GM19239 (cell line): Measurements from ENCODE around the gene RENBP.
"Not testable (repeated sequence)": the region's sequence is repeated elsewhere in the genome, so short reads cannot be mapped to it uniquely, and the experiment has no call there.

Experiments used
- DNase-seq: peaks from one replicate; pipeline ENCODE4 v3.0.0; 2011; ENCODE audit warnings: low spot score; ENCODE audit not compliant: insufficient read length
- FAIRE-seq: peaks from 2 replicates; lab custom pipeline; 2011; peaks lifted over from hg19 to GRCh38; lab: Jason Lieb, UNC

RENBP gene

DNA sequence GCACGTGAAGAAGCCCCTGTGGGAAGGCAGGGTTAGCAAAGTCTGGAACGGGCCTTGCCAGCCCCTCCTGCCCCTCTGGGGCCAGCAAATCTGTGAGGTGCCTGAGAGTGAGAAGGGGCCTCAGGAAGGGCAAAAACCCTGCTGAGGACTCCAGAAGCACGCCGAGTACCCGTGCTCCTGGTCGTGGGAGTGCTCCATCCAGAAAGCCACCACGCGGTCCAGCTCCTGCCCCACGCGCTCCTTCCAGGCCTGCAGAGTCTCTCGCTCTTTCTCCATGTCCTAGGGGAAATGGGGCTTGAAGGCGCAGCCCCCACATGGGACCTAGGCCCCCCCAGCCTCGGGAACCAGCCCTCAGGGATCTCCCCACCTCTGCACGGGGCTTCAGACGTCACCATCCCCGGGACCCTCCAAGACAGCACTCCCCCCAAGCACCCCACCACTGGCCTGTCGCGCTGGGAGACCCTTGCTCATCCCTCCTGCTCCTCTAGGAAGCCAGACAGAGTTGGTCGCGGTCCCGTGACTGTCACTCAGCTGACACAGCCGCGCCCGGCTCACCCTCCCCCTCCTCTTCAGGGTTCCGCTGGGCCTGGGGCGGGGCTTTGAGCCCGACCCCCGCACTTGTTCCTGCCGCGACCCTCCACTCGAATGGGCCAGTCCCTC lies at the start of gene RENBP:
Gene RENBP, minus strand, starts transcription at position 504 of the 660 bp plus-strand sequence. Its CDS starts 33 bp downstream, at position 471.
- no peak for DNase-seq
- peak; percentile 31 for FAIRE-seq

DNA sequence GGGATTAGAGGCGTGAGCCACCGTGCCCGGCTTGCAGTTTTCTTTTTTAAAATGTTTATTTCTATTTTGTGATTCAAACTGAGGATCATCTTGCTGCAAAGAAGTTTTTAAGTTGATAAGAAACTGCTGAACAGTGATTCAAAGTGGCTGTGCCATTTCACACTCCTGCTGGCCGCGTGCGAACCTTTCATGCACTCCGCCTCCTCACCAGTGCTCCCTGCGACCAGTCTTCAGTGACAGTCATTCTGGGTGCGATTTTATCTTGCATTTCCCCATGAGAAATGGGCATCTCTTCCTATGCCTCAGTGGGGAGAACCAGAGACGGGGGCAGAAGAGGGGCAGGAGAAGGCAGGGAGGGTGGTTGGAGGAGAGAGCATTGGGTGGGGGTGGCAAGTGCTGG lies 49.5 kb upstream of the RENBP start:
- DNase-seq, result no peak
- FAIRE-seq, result no peak

DNA sequence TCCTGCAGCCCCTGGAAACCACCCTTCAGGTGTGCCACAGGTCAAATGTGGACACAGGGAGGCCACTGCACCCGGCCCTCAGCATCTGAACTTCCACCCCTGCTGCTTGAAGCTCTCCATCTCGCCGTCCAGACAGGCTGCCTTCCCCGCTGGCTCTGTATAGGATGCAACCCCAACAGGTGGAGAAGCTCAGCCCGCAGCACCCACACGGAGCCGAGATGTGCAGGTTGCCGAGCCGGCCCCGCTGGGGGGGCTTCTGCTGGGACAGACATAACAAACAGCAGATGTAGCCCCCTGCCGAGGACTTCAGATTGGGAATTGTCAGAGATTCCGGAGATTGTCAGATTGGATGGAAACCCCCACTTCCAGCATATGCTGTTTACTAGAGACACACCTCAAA lies 48.6 kb upstream of the RENBP start:
- FAIRE-seq (no peak), DNase-seq (no peak)

- no peak for DNase-seq
- FAIRE-seq, result no peak
Observed at GRCh38 chrX:153992180-153992579, 47.7 kb upstream of the RENBP start.

DNA sequence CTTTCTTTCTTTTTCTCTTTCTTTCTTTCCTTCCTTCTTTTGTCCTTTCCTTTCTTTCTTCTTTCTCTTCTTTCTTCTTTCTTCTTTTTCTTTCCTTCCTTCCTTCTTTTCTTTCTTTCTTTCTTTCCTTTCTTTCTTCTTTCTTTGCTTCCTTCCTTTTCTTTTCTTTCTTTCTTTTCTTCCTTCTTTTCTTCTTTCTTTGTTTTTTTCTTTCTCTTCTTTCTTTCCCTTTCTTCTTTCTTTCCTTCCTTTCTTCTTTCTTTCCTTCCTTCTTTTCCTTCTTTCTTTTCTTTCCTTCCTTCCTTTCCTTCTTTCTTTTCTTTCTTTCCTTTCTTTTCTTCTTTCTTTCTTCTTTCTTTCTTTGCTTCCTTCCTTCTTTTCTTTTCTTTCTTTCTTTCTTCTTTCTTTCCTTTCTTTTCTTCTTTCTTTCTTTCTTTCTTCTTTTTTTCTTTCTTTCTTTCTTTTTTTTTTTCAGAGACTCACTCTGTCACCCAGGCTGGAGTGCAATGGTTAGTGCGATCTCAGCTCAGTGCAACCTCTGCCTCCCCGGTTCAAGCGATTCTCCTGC lies 46.7 kb upstream of the RENBP start:
- DNase-seq (no peak), FAIRE-seq (no peak)

- DNase-seq (no peak), FAIRE-seq (no peak)
Observed at GRCh38 chrX:153989973-153990655, 45.7 kb upstream of the RENBP start.

DNA sequence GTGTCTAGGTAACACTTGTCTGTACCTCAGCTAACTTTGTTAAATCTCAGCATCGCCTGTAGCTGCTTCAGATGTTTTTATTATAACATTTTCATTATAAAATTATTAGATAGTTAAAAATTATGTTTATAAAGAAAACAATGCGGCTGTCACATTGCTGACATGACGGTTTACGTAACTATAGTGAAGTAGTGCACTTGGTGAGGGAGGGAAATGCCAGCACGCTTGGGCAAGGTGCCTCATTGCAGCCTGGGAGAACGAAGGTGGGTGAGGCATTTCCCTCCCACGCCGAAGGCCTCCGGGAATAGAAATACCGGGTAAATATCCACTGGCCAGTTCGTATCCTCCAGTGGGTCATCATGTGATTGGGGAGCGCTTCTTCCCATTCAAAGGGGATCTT lies 44.0 kb upstream of the RENBP start:
- DNase-seq (no peak), FAIRE-seq (no peak)

- DNase-seq (no peak), FAIRE-seq (no peak)
Observed at GRCh38 chrX:153984351-153985178, 40.1 kb upstream of the RENBP start.

- DNase-seq, result no peak
- peak; percentile 92 for FAIRE-seq
Observed at GRCh38 chrX:153983321-153983801, 38.9 kb upstream of the RENBP start.

- no peak for DNase-seq
- peak; percentile 96 for FAIRE-seq
Observed at GRCh38 chrX:153981771-153982533, 37.5 kb upstream of the RENBP start.

DNA sequence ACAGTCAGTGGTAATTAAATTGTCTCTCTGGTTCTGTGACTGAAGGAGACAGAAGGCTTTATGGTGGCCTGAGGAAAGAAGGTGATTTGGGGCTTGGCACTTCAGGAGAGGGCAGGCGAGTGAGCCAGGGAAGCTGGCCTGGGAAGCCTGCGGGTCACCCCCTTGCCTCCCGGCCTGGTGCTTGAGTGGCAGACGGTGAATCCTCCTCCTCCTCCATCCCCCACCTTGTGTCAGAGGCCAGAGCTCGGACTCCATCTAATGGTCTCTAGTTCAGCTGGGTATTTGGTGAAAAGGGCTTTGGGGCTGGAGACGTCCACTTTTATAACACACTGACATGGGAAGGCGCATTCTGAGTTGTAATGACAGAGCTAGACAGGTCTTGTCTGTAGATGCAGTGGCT lies 36.8 kb upstream of the RENBP start:
- no peak for FAIRE-seq
- no peak for DNase-seq

DNA sequence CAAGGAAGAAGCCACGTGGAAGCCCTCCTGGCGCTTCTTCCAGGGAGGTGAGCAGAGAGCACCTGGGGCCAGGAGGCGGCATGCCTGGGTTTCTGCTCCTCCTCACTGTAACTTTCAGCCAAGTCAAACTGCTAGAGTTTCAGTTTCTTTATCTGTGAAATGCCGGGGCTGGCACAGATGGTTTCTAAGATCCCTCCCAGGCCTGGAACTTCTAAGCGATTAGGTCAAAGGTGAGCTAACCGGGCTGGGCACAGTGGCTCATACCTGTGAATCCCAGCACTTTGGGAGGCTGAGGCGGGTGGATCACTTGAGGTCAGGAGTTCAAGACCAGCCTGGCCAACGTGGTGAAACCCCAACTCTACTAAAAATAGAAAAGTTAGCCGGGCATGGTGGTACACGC lies 36.0 kb upstream of the RENBP start:
- FAIRE-seq, result peak; percentile 100
- DNase-seq, result not testable (repeated sequence)

DNA sequence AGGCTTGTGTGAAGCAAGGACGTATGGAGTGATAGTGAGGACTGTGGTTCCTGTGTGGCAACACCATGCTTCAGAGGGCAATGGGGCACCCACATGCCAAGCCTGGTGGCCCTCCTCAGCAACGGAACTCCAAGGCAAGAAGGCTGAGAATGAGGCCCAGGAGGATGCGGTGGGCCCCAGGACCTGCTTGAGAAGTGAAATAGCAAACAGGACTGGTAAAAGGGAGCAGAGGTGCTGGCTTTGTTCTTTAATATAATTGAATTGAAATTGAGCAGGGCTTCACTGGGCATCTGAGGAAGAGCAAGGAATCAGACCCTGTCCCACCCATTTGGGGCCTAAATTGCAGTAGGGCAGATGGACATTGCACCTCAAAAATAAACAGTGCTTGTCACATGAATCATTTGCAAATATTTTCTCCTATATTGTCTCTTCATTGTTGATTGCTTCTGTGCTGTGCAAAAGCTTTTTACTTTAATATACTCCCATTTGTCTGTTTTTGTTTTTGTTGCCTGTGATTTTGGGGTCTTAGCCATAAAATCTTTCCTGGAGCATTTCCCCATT lies 30.4 kb upstream of the RENBP start:
- DNase-seq (no peak), FAIRE-seq (no peak)

GRCh38 chrX:153974003-153974725 lies 29.7 kb upstream of the RENBP start:
- FAIRE-seq, result peak; percentile 86

DNA sequence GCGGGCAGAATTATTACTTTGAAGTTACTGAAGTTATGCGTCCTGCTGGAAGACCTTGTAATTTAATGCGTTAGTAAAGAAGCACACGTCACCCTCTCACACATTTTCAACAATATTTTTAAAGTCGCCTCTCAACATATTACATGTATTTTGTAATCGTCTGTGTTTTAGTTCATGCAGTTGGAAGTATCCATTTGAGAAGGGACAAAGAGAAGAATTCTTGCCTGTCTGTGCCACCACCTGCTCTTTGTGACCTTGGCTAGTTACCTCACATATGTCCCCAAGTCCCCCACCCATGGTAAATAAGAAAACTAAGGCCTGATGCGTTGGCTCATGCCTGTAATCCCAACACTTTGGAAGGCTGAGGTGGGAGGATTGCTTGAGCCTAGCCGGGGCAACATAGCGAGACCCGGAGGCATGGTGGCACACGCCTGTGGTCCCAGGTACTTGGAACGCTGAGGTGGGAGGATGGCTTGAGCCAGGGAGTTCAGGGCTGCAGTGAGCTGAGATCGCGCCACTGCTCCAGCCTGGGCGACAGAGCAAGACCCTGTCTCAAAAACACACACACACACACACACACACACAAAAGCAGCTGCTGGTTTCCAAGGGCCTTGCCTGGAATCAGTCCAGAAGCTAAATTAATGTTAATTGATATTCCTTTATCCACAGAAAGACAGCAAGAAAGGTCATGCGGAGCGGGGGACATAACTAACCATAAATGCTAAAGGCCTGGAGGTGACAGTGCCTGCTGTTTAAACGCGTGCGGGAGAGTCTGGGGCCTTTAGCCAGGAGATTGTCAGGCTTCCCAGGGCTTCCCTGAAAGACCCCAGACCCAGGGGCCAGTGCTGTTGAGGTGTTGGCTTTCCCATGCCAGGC lies 28.9 kb upstream of the RENBP start:
- DNase-seq (no peak), FAIRE-seq (peak; percentile 91)

More at GRCh38 chrX:153974003-153974725, 29.7 kb upstream of the RENBP start:
- no peak for DNase-seq

- DNase-seq (peak; percentile 73), FAIRE-seq (peak; percentile 98)
Observed at GRCh38 chrX:153972368-153973126, 28.1 kb upstream of the RENBP start, which contains the start of gene TMEM187. TMEM187 (plus strand) TSS chrX:153972754; CDS start chrX:153982063, 9,309 bp downstream.
